ENCODE data around the gene SMAD5. TPM values are rescaled to one million over a fixed set of nuclear protein-coding genes. Genes with fewer than 3 reads are reported as not detected.

Gene SMAD5
- total and polyA plus RNA-seq, 7 donors = 9.2 to 49.6 (median 35.8) TPM

GRCh38 chr5:136123236-136123768 is 9.3 kb upstream of the SMAD5 start:
- no peak overlapping the region for H3K27ac ChIP-seq
- TF ChIP-seq, protein P1, sequence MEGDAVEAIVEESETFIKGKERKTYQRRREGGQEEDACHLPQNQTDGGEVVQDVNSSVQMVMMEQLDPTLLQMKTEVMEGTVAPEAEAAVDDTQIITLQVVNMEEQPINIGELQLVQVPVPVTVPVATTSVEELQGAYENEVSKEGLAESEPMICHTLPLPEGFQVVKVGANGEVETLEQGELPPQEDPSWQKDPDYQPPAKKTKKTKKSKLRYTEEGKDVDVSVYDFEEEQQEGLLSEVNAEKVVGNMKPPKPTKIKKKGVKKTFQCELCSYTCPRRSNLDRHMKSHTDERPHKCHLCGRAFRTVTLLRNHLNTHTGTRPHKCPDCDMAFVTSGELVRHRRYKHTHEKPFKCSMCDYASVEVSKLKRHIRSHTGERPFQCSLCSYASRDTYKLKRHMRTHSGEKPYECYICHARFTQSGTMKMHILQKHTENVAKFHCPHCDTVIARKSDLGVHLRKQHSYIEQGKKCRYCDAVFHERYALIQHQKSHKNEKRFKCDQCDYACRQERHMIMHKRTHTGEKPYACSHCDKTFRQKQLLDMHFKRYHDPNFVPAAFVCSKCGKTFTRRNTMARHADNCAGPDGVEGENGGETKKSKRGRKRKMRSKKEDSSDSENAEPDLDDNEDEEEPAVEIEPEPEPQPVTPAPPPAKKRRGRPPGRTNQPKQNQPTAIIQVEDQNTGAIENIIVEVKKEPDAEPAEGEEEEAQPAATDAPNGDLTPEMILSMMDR (IDR thresholded peaks at IDR 0.05) = no peak
- no peaks in the 10 kb centered on the region for H3K9me3 ChIP-seq
- H3K27me3 ChIP-seq (ENCODE audit: insufficient read depth in 3 of 3, low read length in 2 of 3) = no peaks in the 10 kb centered on the region
- ATAC-seq (no peak), DNase-seq (no peak)
- H3K36me3 ChIP-seq (ENCODE audit: insufficient read depth in 1 of 2, low read depth in 1 of 2) = no peaks in the 10 kb centered on the region
- intact Hi-C loops (cut with DNase I) = no loop called here
- 76 to 88% (median 82%) methylated on average over 1 of the region's 1 CpG for WGBS, 3 donors
- no peak overlapping the region for H3K4me3 ChIP-seq
- H3K4me1 ChIP-seq = no peaks in the 10 kb centered on the region

DNA sequence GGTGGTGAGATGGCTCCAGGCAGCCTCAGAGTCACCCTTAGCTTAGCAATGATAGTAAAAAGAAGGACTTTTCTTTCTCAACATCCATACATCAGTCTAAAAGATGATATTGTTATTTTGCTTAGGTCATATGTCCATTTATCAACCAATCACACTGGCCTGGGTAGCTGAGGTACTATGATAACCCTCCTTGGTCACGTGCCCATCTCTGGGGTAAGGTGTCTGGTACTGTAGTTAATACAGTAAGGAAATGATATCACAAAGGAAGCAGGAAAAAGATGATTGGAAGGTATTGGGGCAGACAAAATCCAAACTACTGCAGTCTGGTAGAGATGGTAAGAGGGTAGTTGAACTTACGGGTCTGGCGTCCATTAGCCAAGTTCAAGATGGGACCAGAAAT is 5.1 kb upstream of the SMAD5 start:
- Histone ChIP-seq H3K4me1 (peaks cover 5% of the 10 kb centered on the region), H3K27ac (no peak overlapping the region), H3K36me3 (ENCODE audit: insufficient read depth in 1 of 2, low read depth in 1 of 2) (no peaks in the 10 kb centered on the region), H3K4me3 (no peak overlapping the region), H3K9me3 (no peaks in the 10 kb centered on the region), H3K27me3 (ENCODE audit: insufficient read depth in 3 of 3, low read length in 2 of 3) (no peaks in the 10 kb centered on the region)
- DNase-seq = no peak
- intact Hi-C loops (cut with DNase I) = no loop called here
- TF ChIP-seq, protein P1 (IDR thresholded peaks at IDR 0.05) = no peak
- WGBS, 3 donors = 87 to 91% (median 87%) methylated on average over 3 of the region's 3 CpGs
- no peak for ATAC-seq

- Histone ChIP-seq H3K4me3 (no peak overlapping the region), H3K9me3 (no peaks in the 10 kb centered on the region), H3K4me1 (peaks cover 5% of the 10 kb centered on the region), H3K27ac (no peak overlapping the region), H3K27me3 (ENCODE audit: insufficient read depth in 3 of 3, low read length in 2 of 3) (no peaks in the 10 kb centered on the region), H3K36me3 (ENCODE audit: insufficient read depth in 1 of 2, low read depth in 1 of 2) (no peaks in the 10 kb centered on the region)
- no peak for DNase-seq
- 43 to 49% (median 45%) methylated on average over 4 of the region's 4 CpGs for WGBS, 3 donors
- no peak for ATAC-seq
- TF ChIP-seq, protein P1 (IDR thresholded peaks at IDR 0.05) = no peak
- intact Hi-C loops (cut with DNase I) = no loop called here
Observed at GRCh38 chr5:136128481-136128880, 4.2 kb upstream of the SMAD5 start.

GRCh38 chr5:136129445-136129844 is 3.2 kb upstream of the SMAD5 start:
- no peak for ATAC-seq

More at GRCh38 chr5:136129445-136129844, 3.2 kb upstream of the SMAD5 start:
- 70 to 81% (median 73%) methylated on average over 1 of the region's 1 CpG for WGBS, 3 donors
- TF ChIP-seq, protein P1 (IDR thresholded peaks at IDR 0.05) = no peak
- intact Hi-C loops (cut with DNase I) = no loop called here
- no peak overlapping the region for H3K27ac ChIP-seq
- no peaks in the 10 kb centered on the region for H3K9me3 ChIP-seq
- H3K4me3 ChIP-seq = no peak overlapping the region
- DNase-seq = no peak
- H3K27me3 ChIP-seq (ENCODE audit: insufficient read depth in 3 of 3, low read length in 2 of 3) = no peaks in the 10 kb centered on the region
- H3K4me1 ChIP-seq = peaks cover 9% of the 10 kb centered on the region
- no peaks in the 10 kb centered on the region for H3K36me3 ChIP-seq (ENCODE audit: insufficient read depth in 1 of 2, low read depth in 1 of 2)

All from psoas muscle (tissue), 8 donors.